ENCODE results near the gene GNPTG. TPM values are rescaled to one million over a fixed set of nuclear protein-coding genes. Genes with fewer than 3 reads are reported as not detected.
A peak's percentile ranks its signal among the peaks of the same experiment; 100 is the strongest.

GNPTG gene
- total and polyA plus RNA-seq, 9 of the 15 experiments (the other 6 are each of a cell fraction or from before 2014, with no cell fraction given) = 0.69 to 33.3 (median 13.6) TPM

- ChIA-PET POLR2A (interaction anchor here (1.2 kb wide), 1 partner anchor 14 kb away, joined by 4 read pairs; no protein-coding TSS in a partner anchor), CTCF (ENCODE audit: low intra/inter-chr PET ratio) (no interaction called here)
- Histone ChIP-seq H3K27me3 (ENCODE audit: control insufficient read depth in 2 of 2, insufficient read depth in 2 of 2, low read length in 2 of 2) (peaks cover 6 to 19% of the 10 kb centered on the region in 2 experiments; a peak in 3 of 5 replicates), H3K9ac (ENCODE audit: insufficient read depth in 1 of 2, low read depth in 2 of 2, low read length in 2 of 2) (no peak overlapping the region), H3K9me1 (ENCODE audit: control insufficient read depth, insufficient read depth, low read length) (no peaks in the 10 kb centered on the region), H3K4me1 (replicated peaks in 1 of 2; ENCODE audit: control insufficient read depth in 2 of 2, insufficient read depth in 2 of 2, low read length in 2 of 2) (peaks cover 4 to 91% of the 10 kb centered on the region in 2 experiments; a peak in 4 of 5 replicates), H3K79me2 (ENCODE audit: control insufficient read depth, insufficient read depth, low read length) (no peaks in the 10 kb centered on the region), H3K27ac (ENCODE audit: extremely low read depth, low read depth, low read length) (no peak overlapping the region), H3K4me3 (no peak overlapping the region), H3K4me2 (ENCODE audit: insufficient read depth, low read length) (no peak overlapping the region), H2AFZ (ENCODE audit: low read depth, low read length) (no peak overlapping the region), H3K9me3 (replicated peaks; ENCODE audit: control insufficient read depth, insufficient read depth, low read depth, low read length) (no peaks in the 10 kb centered on the region), H3K36me3 (ENCODE audit: control insufficient read depth, insufficient read depth, low read length) (no peaks in the 10 kb centered on the region), H4K20me1 (replicated peaks; ENCODE audit: control insufficient read depth, insufficient read depth, low read length) (0 out of 2 replicates have a peak, but pooled peaks cover 12% of the 10 kb centered on the region)
- in situ Hi-C loops (cut with MboI) (no loop called here), intact Hi-C loops (cut with micrococcal nuclease) (no loop called here)
- ATAC-seq (no peak; the same call in 2 of the 3 replicates), FAIRE-seq (no peak), DNase-seq (ENCODE audit: extremely low read depth in 1 of 4, low spot score in 3 of 4) (no peak)
- WGBS (ENCODE audit: insufficient coverage, low coverage, missing lambda C conversion rate) = 24% methylated on average over 9 of the region's 9 CpGs
- no TSS peak for BruUV-seq (replicated peaks)
- TF ChIP-seq SPI1 (IDR thresholded peaks at IDR 0.05; ENCODE audit: borderline replicate concordance, low read depth, low read length) = 0 out of 2 replicates have a peak, but pooled peaks have one; percentile 5
- TF ChIP-seq NFYB (IDR thresholded peaks at IDR 0.05; ENCODE audit: extremely low read depth, insufficient read length) = no peak
- TF ChIP-seq KDM4B (IDR thresholded peaks at IDR 0.05; ENCODE audit: borderline replicate concordance in 2 of 2, low read depth in 1 of 2) = no peak
- no peak for TF ChIP-seq FOXA1 (IDR thresholded peaks at IDR 0.05; ENCODE audit: borderline replicate concordance)
- no peak for TF ChIP-seq COPS2 (conservative IDR thresholded peaks at IDR 0.05)
- TF ChIP-seq ERF (CRISPR knock-in tag; IDR thresholded peaks at IDR 0.05) = no peak
- TF ChIP-seq CBFA2T2 (conservative IDR thresholded peaks at IDR 0.05) = no peak
- TF ChIP-seq ELF1 (tag; IDR thresholded peaks at IDR 0.05) = peak; percentile 53; the same call in 1 of the 2 replicates
- TF ChIP-seq ZNF263 (CRISPR knock-in tag; IDR thresholded peaks at IDR 0.05; ENCODE audit: borderline replicate concordance) = no peak
- no peak for TF ChIP-seq SLC30A9 (CRISPR knock-in tag; IDR thresholded peaks at IDR 0.05)
- TF ChIP-seq ZNF77 (CRISPR knock-in tag; IDR thresholded peaks at IDR 0.05) = no peak
- 0 out of 2 replicates have a peak, but pooled peaks have one; percentile 14 for TF ChIP-seq KLF13 (tag; IDR thresholded peaks at IDR 0.05; ENCODE audit: borderline replicate concordance, low read depth)
- TF ChIP-seq HINFP (tag; conservative IDR thresholded peaks at IDR 0.05; ENCODE audit: low read depth) = no peak
- TF ChIP-seq SIN3B (IDR thresholded peaks at IDR 0.05; ENCODE audit: low read depth) = no peak
- TF ChIP-seq RFX1 (IDR thresholded peaks at IDR 0.05) = peak; percentile 92
- no peak for TF ChIP-seq HEY1 (CRISPR knock-in tag; IDR thresholded peaks at IDR 0.05; ENCODE audit: borderline replicate concordance)
- no peak for TF ChIP-seq ZBTB43 (CRISPR knock-in tag; IDR thresholded peaks at IDR 0.05)
- TF ChIP-seq PHTF2 (CRISPR knock-in tag; IDR thresholded peaks at IDR 0.05) = no peak
- TF ChIP-seq ZNF668 (CRISPR knock-in tag; IDR thresholded peaks at IDR 0.05) = no peak
- no peak for TF ChIP-seq DMBX1 (CRISPR knock-in tag; IDR thresholded peaks at IDR 0.05; ENCODE audit: borderline replicate concordance)
- no peak for TF ChIP-seq KDM5B (IDR thresholded peaks at IDR 0.05; ENCODE audit: insufficient replicate concordance, low read depth, low read length)
- TF ChIP-seq HNRNPH1 (optimal IDR thresholded peaks at IDR 0.05; ENCODE audit: low read depth, low read length) = no peak
- no peak for TF ChIP-seq NFE2 (IDR thresholded peaks at IDR 0.05; ENCODE audit: low read depth)
Observed at GRCh38 chr16:1337486-1337885, 14.2 kb upstream of the GNPTG start.
